ENCODE results near the gene KIR3DL2.
"Not testable (repeated sequence)": the region's sequence is repeated elsewhere in the genome, so short reads cannot be mapped to it uniquely, and the experiment has no call there.

The KIR3DL2 gene

DNA sequence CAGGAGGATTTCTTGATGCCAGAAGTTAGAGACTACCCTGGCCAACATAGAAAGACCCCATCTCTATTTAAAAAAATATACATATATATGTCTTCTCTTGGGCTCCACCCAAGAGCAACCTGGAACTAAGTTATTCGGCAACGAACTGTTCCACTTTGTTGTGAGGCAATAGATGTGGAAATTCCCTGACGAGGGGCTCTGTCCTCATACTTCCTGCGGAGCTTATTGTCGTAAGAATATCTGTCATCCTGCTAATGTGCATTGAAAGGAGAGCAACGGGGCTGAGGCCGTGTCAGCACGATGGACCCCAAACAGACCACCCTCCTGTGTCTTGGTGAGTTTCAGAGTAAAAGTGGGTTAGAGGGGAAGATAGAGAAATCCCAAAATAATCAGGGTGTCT, 23.7 kb downstream of the KIR3DL2 start, which contains the start of gene FCAR:
Gene FCAR, plus strand, starts transcription at position 246 of the 400 bp plus-strand sequence. Its CDS starts 55 bp downstream, at position 301.
- no peak for DNase-seq

DNA sequence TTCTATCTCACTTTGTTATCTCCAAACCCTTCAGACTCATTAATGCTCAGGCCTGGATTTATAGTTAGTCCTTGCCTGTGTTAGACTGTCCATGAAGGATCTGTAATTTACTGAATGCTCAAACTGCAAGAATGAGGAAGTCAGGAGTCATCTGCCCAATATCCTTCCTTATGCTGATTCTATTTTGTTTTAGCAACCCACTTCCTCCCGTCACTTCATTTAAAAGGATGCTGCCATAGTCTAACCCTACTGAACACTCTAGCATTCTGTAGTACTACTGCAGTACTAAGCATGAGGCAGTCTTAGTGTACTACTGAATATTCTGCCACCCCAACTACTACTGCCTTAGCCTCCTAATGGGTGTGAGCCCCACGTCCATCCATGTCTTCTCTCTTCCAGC, 25.3 kb downstream of the KIR3DL2 start:
- no peak for DNase-seq

DNA sequence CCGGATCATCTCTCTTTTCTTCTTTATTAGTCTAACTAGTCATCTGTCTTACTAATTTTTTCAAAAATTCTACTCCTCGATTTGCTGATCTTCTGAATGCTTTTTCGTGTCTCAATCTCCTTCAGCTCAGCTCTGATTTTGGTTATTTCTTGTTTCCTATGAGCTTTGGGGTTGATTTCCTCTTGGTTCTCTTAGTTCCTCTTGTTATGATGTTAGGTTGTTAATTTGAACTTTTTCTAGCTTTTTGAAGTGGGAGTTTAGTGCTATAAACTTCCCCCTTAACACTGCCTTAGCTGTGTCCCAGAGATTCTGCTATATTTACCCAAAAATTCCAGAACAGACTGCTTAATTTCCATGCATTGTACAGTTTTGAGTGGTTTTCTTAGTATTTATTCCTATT, 27.2 kb downstream of the KIR3DL2 start:
- no peak for DNase-seq

DNA sequence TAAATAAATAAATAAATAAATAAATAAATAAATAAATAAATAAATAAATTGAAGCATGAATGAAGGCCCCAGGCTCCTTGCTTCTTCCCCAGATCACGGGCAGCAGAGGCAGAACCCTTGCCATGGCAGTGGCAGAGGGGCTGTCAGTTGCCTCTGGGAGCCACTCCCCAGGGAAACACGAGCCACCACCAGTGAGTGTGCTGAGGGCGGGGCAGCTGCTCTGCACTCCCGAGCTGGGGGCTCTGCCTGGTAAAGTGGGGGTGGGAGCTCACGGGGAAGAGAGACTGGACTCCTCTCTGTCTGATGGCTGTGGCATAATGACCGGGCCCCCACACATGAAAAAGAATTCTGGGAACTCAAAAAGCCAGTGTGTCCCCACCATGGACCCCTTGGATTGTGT, 31.6 kb downstream of the KIR3DL2 start:
- DNase-seq = no peak

DNA sequence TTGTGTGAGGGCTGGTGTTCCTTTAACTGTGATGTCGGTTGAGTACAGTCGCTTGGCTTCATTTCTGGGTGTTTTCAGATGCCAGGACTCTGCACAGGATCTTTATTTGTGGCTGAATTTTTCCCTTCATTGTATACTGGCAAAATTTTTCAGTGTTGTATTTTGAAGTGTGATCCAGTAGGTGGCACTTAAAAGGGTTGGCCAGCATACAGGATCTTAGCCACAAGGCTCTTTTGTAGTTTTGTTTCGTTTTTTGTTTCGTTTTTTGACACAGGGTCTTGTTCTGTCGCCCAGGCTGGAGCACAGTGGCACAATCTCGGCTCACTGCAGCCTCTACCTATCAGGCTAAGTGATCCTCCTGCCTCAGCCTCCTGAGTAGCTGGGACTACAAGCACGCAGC, 32.5 kb downstream of the KIR3DL2 start:
- no peak for DNase-seq

DNA sequence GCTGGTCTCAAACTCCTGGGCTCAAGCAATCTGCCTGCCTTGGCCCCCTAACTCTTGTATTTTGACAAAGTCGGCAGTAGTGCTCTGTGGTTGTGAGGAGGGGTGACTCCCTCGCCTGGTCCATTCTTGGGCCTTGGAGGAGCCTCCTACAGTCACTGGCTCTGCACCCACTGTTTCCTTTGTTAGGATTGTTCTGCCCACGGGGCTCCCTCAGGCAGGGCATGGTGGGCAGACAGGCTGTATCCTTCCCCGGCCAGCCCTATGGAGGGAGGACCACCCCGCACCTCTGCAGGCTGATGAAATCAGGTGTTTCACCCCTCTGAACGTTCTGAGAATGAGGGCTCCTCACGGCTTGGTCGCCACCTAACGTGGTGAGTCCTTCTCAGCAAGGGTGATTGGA, 33.0 kb downstream of the KIR3DL2 start:
- no peak for DNase-seq

DNA sequence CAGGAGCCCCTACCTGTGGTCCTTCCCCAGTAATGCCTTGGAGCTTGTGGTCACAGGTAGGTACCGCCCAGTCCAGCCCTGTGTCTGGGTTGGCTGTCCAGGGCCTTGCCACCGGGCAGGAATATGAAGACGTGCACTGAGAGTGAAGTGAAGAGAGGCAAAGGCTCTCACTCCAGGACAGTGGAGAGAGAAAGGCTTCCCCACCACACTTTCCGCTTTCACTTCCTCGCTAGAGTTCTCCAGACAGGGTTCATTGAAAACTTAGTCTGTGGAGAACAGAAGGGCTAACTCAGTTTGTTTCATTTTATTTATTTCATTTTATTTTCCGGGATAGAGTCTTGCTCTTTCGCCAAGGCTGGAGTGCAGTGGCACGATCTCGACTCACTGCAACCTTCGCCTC, 38.0 kb downstream of the KIR3DL2 start:
- no peak for DNase-seq

DNA sequence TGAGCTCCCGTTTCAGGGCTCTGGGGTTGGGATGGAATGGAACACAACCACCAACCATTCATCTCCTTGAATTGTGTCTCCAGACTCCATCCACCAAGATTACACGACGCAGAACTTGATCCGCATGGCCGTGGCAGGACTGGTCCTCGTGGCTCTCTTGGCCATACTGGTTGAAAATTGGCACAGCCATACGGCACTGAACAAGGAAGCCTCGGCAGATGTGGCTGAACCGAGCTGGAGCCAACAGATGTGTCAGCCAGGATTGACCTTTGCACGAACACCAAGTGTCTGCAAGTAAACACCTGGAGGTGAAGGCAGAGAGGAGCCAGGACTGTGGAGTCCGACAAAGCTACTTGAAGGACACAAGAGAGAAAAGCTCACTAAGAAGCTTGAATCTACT, 39.3 kb downstream of the KIR3DL2 start:
- no peak for DNase-seq

DNA sequence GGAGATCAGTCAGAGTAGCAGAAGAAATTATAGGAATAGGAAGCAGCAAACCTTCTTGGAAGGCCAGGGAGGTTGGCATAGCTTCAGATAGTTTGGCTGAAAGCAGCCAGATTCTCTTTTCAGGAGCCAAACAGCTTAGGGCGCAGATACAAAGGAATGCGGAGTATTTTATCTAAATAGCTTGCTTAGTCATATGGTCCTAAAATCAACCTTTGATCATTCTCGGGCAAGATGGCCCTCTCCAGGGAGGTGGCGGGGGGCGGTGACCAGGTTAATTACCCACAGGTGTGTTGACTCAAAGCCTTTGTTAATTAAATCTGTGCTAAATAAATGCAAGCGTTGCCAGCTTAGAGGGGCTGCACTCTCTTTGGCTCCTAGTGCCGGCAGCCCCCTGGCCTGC, 43.2 kb downstream of the KIR3DL2 start:
- no peak for DNase-seq

DNA sequence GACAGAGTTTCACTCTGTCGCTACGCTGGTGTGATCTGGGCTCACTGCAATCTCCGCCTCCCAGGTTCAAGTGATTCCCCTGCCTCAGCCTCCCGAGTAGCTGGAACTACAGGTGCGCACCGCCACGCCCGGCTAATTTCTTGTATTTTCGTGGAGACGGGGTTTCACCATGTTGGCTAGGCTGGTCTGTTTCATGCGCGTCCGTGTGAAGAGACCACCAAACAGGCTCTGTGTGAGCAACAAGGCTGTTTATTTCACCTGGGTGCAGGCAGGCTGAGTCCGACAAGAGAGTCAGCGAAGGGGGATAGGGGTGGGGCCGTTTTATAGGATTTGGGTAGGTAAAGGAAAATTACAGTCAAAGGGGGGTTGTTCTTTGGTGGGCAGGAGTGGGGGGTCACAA, 43.9 kb downstream of the KIR3DL2 start:
- DNase-seq = not testable (repeated sequence)

DNA sequence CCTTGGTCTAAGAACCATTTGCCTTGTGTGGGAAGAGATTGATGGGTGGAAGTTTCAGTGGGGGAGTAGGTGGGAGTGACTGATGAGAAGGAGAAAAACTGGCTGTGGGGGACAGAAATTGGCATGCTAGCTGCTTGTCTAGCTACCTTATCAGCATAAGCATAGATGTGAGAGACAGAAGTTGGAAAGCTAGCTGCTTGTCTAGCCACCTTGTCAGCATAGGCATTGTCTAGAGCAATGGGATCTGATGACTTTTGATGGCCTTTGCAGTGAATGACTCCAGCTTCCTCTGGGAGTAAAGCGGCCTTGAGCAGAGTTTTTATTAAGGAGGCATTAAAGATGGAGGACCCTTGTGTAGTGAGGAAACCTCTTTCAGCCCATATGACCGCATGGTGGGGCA, 45.8 kb downstream of the KIR3DL2 start:
- no peak for DNase-seq

DNA sequence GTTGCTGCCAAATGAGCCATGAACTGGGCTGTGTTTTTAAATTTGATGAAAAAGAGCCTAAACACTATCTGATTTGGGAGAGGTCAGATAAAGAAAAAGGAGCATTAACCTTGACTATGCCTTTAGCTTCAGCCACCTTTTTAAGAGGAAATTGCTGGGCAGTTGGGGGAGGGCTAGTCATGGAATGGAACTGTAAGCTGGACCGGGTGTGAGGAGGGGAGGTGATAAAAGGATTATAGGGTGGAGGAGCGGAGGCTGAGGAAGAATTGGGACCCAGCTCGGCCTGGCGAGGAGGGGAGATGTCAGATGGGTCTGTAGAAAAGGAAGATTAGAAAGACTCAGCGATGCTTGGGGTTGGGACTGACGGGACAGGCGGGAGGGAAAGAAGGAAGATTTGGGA, 48.4 kb downstream of the KIR3DL2 start:
- DNase-seq = not testable (repeated sequence)

DNA sequence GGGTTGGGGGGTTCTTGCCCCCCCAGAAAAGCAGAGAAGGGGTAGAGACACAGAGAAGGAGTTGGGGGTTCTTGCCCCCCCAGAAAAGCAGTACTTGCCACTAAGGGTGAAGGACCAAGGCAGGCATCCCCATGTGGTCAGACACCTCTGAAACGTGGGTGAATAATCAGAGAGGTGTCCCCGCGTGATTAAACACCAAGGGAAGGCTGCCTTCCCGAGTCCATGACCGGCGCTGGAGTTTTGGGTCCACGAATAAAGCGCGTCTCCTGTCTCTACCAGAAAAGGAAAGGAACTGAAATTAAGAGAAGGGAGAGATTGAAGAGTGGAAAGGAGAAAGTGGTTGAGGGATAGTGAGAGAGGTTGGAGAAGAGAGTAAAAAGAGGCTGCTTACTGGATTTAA, 49.4 kb downstream of the KIR3DL2 start:
- not testable (repeated sequence) for DNase-seq

DNA sequence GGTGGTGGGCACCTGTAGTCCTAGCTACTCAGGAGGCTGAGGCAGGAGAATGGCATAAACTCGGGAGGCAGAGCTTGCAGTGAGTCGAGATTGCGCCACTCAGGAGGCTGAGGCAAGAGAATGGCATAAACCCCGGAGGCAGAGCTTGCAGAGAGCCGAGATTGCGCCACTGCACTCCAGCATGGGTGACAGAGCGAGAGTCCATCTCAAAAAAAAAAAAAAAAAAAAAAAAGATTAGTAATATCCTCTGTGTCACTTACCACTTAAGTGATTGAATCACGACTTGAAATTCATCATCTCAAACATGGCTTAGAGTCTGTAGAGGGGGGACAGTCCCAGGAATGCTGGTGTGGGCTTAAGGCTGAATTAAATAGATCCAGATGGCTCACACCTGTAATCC, 50.9 kb downstream of the KIR3DL2 start:
- not testable (repeated sequence) for DNase-seq

DNA sequence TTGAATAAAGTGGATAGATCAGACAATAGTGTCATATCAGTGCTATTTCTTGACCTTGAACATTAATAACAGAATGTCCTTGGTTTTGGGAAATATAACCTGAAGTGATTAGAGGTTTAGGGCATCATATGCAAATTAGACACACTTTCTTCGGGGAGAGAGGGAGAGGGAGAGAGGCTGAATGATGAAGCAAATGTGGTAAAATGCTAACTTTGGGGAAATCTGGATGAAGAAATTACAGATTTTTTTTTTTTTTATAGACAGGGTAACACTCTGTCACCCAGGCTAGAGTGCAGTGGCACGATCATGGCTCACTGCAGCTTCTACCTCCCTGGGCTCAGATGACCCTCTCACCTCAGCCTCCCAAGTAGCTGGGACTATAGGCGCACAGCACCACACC, 51.8 kb downstream of the KIR3DL2 start:
- DNase-seq = no peak

DNA sequence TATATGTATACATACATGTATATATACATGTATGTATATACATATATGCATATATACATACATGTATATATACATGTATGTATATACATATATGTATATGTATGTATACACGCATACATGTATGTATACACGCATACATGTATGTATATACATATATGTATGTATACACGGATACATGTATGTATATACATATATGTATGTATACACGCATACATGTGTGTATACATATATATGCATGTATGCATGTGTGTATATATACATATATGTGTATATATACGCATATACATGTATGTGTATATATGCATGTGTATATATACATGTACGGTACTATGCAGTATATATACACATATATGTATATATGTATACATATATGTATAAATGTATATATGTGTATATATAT, 53.1 kb downstream of the KIR3DL2 start:
- no peak for DNase-seq

DNA sequence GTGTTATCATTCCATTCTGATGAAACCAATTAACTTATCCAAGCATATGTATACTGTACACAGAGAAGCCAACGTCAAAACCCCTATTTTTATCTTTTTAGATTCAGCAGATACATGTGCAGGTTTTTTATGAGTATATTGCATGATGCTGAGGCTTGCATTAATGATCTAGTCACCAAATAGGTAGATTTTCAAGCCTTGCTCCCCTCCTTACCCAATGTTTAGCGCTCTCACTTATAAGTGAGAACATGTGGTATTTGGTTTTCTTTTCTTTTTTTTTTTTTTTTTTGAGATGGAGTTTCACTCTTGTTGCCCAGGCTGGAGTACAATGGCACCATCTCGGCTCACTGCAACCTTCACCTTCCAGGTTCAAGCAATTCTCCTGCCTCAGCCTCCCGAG, 54.0 kb downstream of the KIR3DL2 start:
- not testable (repeated sequence) for DNase-seq

DNA sequence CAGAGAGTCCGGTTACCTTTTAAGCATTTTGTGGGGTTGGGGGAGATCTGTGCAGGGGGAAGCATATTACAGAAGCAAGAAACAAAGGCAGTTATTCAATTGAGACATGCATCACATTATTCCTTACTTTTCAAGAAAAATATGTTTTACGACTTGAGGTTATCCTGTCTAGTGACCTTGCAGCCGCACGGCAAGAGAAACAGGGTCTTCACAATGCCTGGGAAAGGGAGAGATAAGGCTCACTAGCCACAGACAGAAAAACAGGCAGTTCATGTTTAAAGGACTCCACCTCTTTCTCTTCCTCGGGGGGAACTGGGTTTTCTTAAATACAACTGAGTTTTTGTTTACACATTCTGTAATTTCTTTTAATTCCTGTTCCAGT, 55.2 kb downstream of the KIR3DL2 start:
- DNase-seq = no peak

DNA sequence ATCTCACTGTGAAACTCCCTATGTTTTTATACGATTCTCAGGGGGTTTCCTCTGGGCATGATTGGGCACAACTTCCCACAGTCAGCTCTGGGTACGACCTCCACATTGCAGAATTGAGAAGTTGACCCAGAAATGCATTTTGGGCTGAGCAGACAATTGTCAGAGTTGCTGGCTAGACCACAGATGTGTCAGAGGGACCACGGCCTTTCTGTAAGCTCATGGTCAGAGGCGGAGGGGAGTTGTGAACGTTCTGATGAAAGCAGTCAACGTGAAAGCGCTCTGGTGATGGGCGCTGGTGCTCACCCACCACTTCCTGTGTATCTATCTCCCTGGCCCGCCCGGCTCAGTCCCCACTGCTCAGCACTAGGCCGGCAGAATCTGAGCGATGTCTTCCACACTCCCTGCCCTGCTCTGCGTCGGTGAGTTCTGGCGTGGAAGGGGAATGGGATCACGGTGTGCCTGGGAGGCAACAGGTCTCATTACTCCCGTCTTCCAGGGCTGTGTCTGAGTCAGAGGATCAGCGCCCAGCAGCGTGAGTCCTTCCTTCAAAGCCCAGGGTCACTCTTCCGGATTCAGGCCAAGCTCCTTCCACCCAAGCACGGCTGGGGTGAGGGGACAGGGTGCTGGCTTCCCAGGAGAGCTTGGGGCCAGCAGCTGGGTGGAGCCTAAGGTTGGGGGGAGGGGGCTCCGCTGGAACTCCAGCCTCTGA, 55.7 kb downstream of the KIR3DL2 start, which contains the start of gene NCR1:
Gene NCR1, plus strand, starts transcription at position 346 of the 709 bp plus-strand sequence. Its CDS starts 40 bp downstream, at position 386.
- DNase-seq = no peak

DNA sequence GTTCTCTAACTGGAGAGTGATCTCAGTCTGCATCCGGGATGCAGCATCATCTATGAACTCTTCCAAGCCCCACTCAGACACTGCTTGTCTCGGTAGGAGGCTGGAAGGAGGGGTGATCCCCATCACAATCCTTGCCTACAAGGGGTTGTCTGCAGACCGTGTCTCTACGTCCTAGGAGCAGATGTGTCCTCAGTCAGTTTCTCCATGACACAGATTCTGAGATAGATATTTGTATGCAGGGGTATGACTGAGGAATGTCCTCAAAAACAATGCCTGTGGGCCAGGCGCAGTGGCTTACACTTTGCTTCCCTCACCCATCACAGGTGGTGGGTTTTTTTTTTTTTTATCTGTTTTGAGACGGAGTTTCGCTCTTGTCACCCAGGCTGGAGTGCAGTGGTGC, 56.6 kb downstream of the KIR3DL2 start:
- no peak for DNase-seq

DNA sequence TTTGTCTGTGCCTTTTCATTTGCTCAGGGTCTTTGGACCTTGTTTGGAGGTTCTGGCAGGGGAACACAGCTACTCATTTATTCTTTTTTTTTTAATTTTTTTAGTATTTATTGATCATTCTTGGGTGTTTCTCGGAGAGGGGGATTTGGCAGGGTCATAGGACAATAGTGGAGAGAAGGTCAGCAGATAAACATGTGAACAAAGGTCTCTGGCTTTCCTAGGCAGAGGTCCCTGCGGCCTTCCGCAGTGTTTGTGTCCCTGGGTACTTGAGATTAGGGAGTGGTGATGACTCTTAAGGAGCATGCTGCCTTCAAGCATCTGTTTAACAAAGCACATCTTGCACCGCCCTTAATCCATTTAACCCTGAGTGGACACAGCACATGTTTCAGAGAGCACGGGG, 57.7 kb downstream of the KIR3DL2 start:
- not testable (repeated sequence) for DNase-seq

All from NCI-H1417 treated with DMSO at 0.1 percent for 48 hours (cell line).